GM18517 (cell line): ENCODE measurements around the gene B9D1.

Source experiments
- ATAC-seq: cut with Tn5 transposase; IDR thresholded peaks from one replicate; pipeline ENCODE4 v1.9.1; 2021; ENCODE audit warnings: mild to moderate bottlenecking, moderate library complexity; ENCODE audit not compliant: unreplicated experiment

The B9D1 gene, protein sequence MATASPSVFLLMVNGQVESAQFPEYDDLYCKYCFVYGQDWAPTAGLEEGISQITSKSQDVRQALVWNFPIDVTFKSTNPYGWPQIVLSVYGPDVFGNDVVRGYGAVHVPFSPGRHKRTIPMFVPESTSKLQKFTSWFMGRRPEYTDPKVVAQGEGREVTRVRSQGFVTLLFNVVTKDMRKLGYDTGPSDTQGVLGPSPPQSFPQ

DNA sequence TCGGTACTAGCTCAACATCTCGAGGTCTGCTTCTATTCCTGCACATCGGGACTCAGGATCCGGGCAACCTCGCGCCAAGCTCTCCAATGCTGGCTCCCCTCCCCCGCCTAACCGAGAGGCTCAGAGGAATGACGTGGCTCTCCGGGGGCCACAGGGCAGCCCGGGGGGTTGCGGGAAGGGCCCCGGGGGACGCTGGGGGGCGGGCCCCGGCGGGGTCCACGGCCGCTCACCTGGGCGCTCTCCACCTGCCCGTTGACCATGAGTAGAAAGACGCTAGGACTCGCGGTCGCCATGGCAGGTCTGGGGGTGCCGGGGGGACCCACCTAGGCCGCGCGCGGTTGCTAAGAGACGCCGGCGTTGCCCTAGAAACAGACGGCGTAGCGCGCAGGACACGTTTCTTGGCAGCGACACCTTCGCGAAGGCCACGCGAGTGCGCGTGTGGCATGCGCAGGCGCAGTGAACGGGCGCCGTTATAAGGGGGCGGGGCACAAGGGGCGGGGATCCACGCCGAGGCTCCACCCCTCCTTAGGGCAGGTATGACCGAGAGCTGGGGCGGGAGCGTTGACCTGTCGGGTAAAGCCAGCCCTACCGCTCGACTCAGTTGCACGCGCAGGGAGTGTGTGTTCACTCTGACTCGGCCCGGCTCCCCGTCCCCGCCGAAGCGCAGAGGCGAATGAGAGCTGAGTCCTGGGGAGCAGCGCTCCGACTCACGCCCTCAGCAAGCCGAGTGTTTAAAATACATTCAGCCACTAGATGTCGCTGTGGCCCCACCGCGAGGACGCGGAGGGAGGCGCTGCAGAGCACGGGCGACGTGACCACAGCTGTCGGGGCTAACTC lies at the start of gene B9D1:
Gene B9D1 (minus strand): TSS at position 447 of the 837 bp plus-strand sequence. CDS start 154 bp downstream, at position 293.
- peak; percentile 82 for ATAC-seq

- no peak for ATAC-seq
These were observed 49.1 kb upstream of the B9D1 start for GRCh38 chr17:19411631-19412030.

DNA sequence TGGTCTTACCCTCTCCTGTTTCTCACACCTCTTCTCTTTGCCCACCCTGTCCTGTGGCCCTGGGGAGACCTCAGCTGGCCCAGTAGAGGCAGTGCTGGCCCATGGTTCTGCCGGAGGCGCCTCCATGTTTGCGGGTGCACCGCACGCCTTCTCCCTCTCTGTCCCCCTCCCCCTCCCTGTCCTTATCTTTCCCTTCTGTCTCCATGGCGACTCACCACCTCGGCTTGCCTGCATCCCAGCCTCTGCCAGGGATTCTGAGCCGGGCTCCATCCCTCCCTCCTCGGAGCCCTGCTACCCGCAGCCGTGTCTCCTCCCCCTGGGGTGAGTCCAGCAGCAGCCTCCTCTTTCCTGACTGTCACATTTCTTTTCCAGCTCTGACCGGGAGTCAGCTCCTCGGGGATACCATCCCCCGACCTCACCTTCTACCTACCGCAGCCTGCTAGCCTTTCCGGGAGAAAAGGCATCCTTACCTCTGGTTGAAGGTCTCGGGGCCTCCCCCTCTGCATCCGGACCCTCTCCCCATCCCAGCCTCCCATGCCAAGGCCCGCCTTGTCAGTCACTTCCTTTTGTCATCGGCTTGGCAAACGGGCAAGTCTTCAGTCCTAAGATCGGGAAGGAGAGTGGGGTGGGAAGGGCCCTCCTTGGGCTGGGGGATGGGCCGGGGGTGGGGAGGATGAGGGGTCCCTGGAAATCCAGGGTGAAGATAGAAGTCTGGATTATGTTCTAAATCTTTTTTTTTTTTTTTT lies 48.5 kb upstream of the B9D1 start, which contains the start of gene RNF112:
Gene RNF112 (plus strand): TSS at position 358 of the 746 bp plus-strand sequence. CDS start 177 bp downstream, at position 535.
- ATAC-seq, result no peak

- no peak for ATAC-seq
These were observed 47.6 kb upstream of the B9D1 start for GRCh38 chr17:19410091-19410490.

DNA sequence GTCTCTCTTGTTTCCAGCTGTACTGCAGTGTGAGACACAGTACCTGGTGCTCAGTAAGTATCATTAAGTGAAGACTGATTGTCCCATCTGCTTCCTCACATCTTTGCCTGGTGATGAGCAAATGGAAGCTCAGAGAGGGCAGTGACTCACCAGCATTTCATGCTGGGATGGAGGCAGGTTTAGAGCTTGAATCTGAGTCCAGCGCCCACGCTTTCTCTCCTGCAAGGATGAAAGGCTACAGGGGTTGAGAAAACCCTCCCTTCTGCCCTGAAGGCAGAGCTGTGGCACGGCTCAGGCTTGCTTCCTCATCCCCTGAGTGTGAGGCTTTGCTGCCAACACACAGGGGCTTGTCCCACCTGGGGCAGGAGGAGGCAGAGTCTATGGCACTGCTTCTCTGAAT lies 47.0 kb upstream of the B9D1 start:
- no peak for ATAC-seq

DNA sequence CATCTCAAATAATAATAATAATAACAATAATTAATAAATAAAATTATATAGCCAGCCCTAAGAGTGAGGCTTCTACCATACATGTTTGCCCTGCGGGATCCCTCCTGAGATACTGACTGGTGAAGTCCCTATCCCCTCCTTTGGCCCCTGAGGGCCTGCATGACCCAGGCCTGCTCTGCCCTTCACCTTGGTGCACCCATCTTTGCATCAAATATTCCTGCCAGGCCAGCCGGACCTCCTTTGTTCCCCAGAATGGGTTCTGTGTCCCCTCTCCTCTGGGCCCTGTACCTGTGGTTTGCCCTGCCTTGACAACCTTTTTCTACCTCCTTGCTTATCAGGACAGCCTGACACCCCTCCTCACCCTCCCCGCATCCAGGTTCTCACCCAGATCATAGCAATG lies 46.5 kb upstream of the B9D1 start:
- ATAC-seq, result no peak

- ATAC-seq, result no peak
These were observed 45.8 kb upstream of the B9D1 start for GRCh38 chr17:19408346-19408710.

GRCh38 chr17:19407601-19408345 lies 45.2 kb upstream of the B9D1 start:
- ATAC-seq, result no peak

GRCh38 chr17:19405114-19405513 lies 42.6 kb upstream of the B9D1 start:
- ATAC-seq, result no peak

GRCh38 chr17:19404264-19404663 lies 41.7 kb upstream of the B9D1 start:
- no peak for ATAC-seq

DNA sequence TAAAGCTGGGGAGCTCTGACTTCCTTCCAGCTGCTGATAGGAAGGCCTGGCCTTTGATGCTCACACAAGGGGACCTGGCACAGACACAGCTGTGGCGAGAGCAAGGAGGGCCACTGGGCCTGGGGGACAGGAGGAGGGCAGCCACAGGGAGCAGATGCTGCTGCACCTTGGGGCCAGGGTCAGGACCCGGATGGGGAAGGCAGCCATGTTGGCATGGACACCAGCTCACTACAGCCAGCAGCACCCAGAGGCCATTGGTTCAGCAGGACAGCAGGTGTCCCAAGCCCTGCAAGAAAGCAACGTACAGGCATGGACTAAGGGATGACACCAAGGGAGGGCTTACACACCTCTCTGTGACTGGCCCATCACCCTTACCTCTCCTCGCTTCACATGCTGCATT lies 40.5 kb upstream of the B9D1 start:
- ATAC-seq, result no peak

DNA sequence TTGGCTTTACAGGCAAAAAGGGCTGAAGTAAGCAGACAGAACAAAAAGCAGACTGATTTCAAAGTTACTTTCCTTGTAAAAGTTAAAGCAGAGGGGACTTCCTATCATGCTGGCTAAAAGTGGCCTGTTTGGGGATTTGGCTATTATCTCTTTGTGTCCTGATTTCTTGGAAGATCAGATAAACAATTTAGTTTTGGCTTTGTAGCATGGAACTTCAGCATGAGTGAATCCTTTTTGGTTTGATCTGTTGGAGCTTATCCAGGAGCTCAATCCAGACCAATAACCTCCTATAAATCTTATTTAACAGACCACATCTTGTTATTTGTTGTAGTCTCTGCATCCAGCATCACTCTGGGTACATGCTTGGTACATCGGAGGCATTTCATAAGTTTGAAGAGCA lies 39.6 kb upstream of the B9D1 start:
- ATAC-seq, result no peak

- ATAC-seq, result no peak
These were observed 38.9 kb upstream of the B9D1 start for GRCh38 chr17:19401321-19402010.

- no peak for ATAC-seq
These were observed 37.4 kb upstream of the B9D1 start for GRCh38 chr17:19399750-19400450.

GRCh38 chr17:19398301-19399181 lies 36.0 kb upstream of the B9D1 start:
- no peak for ATAC-seq

DNA sequence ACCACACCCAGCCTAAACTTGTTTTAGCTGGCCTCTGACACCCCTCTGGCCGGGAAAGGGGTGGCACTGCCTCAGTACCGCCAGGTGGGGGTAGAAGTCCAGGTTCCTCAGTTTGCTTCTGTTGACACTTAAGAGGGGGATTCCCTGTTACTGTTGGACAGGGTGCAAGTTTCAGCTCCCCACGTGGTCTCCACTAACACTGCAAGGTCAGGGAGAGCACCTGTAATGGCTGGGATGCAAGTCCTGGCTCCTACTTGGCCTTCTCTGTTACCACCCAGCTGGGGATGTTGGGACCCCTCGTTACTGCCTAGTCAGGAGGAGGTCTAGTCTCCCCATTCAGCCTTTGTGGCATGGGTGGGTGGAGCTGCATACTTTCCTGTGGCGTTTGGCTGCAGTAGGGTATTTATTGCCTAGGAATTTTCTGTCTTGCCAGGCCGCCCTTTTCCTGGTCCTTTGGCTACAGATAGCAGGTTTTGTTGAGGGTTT lies 35.1 kb upstream of the B9D1 start:
- ATAC-seq, result no peak

DNA sequence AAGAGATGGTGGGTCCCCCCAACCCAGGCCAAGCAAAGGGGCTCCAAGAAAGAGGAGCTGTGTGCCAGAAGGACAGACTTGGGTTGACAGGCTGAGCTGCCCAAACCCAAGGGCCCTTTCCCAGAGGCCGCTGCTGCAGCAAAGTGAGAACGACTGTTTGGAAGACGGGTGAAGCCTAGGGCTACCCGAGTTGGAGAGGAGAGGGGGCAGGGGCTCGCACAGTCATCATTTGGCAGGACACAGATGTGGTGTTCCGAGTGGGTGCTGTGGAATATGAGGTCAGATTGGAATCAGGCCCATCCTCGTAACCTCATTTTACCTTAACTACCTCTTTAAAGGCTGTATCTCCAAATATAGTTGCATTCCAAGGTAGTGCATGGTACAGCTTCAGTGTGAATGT lies 29.8 kb upstream of the B9D1 start:
- no peak for ATAC-seq

GRCh38 chr17:19391432-19391831 lies 28.9 kb upstream of the B9D1 start:
- ATAC-seq, result no peak

DNA sequence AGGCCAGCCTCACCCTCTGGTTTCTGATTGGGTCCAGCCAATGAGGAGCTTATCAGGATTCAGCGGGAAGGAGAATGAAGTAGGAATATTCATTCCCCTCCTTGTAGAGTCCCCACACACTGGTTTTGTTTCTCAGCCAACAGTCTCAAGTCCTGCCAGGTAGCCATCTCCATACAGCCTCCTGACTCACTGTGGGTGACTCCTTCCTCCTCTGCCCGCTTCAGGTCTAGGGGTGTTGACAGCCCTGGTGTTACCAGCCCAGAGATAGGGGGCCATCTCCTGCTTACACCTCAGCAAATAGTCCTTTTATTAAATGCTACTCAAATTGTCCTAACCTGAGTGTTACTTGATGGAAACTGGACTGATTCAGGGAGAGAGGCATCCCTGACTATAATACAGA lies 28.4 kb upstream of the B9D1 start:
- no peak for ATAC-seq
